Fibroblast of mammary gland (primary cell): ENCODE measurements around the gene DAND5.

Source experiments
- DNase-seq: peaks from one replicate; pipeline ENCODE4 v3.0.0-alpha.2; 2010; ENCODE audit warnings: low read depth
- H3K4me3 ChIP-seq: 2 replicates; pipeline ENCODE4 v1.5.1; 2011; ENCODE audit warnings: low read depth, mild to moderate bottlenecking, low read length, moderate library complexity; ENCODE audit not compliant: control insufficient read depth
- TF ChIP-seq, protein P1 (sequence below): conservative IDR thresholded peaks from 2 replicates; pipeline ENCODE4 v1.5.1; 2011; ENCODE audit warnings: low read depth, low read length, inconsistent platforms; ENCODE audit not compliant: control insufficient read depth, insufficient read depth

The DAND5 gene

DNA sequence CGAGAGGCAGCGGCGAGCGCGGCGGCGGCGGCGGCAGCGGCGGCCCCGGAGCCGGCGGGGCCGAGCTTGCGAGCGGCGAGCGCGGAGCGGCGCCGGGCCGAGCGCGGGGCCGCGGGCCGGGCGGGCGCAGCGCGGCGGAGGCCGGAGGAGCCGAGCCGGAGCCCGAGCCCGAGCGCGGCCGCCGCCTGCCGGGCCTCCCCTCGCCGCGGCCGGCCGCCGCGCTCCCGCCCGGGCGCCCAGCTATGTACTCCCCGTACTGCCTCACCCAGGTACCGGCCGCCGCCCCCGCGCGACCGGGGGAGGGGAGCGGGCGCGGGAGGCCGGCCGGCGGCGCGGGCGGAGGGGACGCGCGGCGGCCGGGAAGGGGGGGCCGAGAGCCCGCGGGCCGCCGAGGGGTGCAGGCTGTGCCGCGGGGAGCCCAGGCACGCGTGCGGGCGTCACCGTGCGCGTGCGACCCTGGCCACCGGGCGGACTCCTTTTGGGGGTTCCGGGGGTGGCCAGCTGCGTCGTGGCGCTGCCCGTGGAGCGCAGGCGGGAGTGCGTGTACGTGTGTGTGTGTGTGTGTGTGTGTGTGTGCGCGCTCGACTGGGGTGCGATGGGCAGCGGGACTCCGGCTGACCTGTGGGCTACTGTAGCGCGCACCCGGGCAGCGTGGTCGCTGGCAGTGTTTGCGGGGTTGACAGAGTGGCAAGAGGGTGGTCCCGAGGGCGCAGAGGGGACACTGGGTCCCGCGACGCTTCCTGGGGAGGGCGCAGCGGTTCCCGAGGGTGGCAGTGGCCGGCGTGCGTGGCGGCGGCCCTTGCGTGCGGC lies 26.4 kb downstream of the DAND5 start:
- DNase-seq: no peak
- H3K4me3 ChIP-seq: peak overlapping the region; percentile 70

DNA sequence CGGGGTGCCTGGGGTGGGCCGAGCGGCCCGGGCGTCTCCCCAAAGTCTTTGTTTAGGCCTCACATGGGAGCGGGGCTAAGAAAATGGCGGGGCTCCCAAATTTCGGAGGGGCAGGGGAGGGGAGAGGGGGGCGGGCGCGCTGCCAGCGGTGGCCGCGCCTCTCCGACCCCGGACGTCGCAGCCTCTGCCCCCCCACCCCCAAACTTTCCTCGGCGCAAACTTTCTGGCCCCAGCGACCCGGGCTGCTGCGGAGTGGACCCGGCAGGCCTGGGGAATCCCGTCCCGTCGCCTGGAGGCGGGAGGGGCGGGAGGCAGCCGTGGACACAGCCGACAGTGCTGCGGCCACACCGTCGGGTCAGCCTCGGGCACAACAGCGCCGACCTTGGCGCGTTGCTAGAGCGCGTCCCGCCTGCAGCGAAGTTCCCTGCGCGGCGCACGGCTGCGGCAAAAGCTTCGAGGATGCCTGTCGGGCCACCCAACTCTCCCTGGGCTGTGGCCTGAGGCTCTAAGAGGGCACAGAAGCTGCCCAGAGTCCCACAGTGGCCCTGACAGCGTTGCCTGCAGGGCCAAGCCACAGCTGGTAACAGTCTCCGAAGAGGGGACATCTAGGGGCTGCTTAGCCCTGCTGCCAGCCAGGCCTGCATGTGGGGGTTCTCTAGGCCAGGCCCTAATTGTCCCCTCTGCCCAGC lies 27.2 kb downstream of the DAND5 start:
- peak overlapping the region; percentile 70 for H3K4me3 ChIP-seq
- TF ChIP-seq, protein P1, sequence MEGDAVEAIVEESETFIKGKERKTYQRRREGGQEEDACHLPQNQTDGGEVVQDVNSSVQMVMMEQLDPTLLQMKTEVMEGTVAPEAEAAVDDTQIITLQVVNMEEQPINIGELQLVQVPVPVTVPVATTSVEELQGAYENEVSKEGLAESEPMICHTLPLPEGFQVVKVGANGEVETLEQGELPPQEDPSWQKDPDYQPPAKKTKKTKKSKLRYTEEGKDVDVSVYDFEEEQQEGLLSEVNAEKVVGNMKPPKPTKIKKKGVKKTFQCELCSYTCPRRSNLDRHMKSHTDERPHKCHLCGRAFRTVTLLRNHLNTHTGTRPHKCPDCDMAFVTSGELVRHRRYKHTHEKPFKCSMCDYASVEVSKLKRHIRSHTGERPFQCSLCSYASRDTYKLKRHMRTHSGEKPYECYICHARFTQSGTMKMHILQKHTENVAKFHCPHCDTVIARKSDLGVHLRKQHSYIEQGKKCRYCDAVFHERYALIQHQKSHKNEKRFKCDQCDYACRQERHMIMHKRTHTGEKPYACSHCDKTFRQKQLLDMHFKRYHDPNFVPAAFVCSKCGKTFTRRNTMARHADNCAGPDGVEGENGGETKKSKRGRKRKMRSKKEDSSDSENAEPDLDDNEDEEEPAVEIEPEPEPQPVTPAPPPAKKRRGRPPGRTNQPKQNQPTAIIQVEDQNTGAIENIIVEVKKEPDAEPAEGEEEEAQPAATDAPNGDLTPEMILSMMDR: no peak
- DNase-seq: no peak

More for the DNA sequence above, 26.4 kb downstream of the DAND5 start:
- TF ChIP-seq, protein P1: no peak

DNA sequence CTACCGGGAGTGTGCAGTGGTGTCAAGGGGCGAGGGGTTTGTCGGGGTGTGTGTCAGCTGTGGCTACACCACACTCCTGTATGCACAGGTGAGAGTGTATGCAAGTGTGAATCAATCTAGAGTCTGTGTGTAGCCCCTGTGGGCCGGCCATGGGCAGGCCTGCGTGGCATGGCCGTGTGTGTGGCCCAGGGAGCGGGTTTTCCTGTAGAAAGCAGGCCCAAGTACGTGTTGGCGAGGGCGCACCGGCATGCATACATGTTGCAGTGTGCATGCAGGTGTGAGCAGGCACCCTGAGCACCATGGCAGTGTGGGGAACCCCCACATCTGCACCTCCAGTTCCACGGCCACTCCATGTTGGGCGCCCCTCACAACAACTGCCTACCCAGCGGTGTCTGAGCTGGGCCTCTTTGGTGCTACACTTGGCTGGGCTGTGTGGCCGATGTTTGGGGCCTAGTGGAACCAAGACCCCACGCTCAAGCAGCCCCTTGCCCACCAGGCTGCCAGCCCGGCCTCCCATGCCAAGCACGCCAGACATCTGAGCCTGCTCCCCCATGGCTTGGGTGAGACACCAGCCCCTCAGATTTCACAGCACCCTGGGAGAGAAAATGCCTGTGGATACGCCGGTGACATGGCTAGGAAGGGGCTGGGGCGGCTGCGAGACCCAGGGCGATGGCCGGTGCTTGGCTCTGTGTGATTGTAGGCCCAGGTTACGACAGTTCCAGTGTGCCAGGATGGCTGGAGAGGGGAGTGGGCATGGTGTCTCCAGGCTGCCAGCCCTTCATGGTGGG lies 28.0 kb downstream of the DAND5 start:
- DNase-seq: no peak
- H3K4me3 ChIP-seq: peak overlapping the region; percentile 70

DNA sequence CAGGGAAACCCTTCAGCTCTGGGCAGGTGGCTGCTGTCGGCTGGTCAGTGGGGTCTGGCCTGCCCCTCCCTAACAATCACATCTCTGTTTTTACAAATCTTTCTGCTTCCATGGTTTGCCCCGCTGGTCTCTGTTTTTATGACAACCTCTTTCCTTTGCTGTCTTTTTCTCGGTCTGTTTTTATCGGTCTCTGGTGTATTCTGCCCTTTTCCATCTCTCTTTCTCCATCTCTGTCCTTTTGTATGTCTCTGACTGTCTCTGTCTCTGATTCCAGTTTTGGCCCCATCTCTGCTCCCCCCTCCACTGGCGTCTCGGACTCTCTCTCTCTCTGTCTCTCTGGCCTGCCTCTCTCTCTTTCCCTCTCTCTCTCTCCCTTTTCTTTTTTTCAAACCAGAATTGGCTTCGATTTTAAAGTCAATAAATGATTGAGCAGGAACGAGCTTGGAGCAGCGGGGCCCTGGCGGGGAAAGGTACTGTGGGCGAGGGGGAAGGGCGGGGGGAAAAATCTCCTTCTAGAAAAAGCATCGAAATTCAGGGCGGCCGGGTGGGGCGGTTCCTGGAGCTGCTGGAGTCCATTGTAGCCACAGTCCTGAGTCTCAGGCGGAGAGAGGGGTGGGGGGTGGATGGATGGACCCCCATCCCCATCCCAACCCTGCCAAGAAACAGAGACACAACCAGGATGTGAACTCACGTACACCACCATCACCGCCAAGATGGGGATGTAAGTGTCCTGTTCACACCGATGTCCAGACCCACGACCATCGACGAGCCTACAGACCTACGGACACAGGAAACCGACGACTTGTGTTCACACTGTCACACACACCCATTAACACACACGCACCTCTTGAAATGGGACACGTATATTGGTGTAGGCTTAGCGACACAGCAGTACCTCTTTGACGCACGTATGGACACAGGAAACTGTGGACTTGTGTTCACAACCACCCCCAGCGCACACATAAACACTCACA lies 28.9 kb downstream of the DAND5 start:
- TF ChIP-seq, protein P1: no peak
- no peak for DNase-seq
- peak overlapping the region; percentile 70 for H3K4me3 ChIP-seq

More for the DNA sequence above, 28.0 kb downstream of the DAND5 start:
- TF ChIP-seq, protein P1: no peak

DNA sequence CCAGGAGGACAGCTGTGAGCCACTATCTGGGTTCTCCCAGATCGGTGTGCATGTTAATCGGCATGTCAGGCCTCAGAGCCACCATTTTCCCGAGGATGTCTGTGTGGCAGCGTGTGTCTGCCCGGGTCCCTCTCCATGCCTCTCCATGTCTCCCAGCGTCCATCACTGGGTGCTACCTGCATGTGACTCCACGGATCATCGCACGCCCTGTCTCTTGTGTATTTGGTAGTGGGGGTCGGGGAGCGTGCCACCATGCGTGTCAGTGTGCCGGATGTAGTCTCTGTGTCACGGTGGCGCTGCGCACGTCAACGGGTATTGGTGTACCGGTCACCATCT lies 31.8 kb downstream of the DAND5 start:
- no peak for DNase-seq
- TF ChIP-seq, protein P1: no peak
- no peak overlapping the region for H3K4me3 ChIP-seq
